IPS-18c (cell line): ENCODE results near the gene RIIAD1.
"Not testable (repeated sequence)": the region's sequence is repeated elsewhere in the genome, so short reads cannot be mapped to it uniquely, and the experiment has no call there.

Experiments
- H3K4me3 ChIP-seq: 2 replicates; pipeline ENCODE4 v1.7.0; 2013; ENCODE audit warnings: low read depth, mild to moderate bottlenecking, low read length, moderate library complexity; ENCODE audit not compliant: insufficient read depth
- H3K9me3 ChIP-seq: one replicate; pipeline ENCODE4 v1.6.1; 2013; ENCODE audit warnings: mild to moderate bottlenecking, low read length, moderate library complexity; ENCODE audit not compliant: control insufficient read depth, insufficient read depth

The RIIAD1 gene

GRCh38 chr1:151762941-151763921 lies 41.9 kb downstream of the RIIAD1 start, which contains the start of gene MRPL9:
TSS of gene MRPL9 (minus strand) at chr1:151763496. CDS start at chr1:151763479, 17 bp downstream.
- Histone ChIP-seq H3K4me3 (peak within 1 kb of the TSS; percentile 81), H3K9me3 (peaks cover 2% of the 10 kb centered on the region)

- H3K9me3 ChIP-seq = peaks cover 2% of the 10 kb centered on the region
- peak overlapping the region; percentile 81 for H3K4me3 ChIP-seq
Measured at GRCh38 chr1:151763990-151764389, 42.7 kb downstream of the RIIAD1 start.

- not testable (repeated sequence) for H3K4me3 ChIP-seq
Measured at GRCh38 chr1:151768351-151769066, 47.2 kb downstream of the RIIAD1 start.

GRCh38 chr1:151769270-151769669 lies 47.9 kb downstream of the RIIAD1 start:
- H3K4me3 ChIP-seq, H3K9me3 ChIP-seq: not testable (repeated sequence)

More at GRCh38 chr1:151768351-151769066, 47.2 kb downstream of the RIIAD1 start:
- not testable (repeated sequence) for H3K9me3 ChIP-seq

GRCh38 chr1:151773702-151774101 lies 52.4 kb downstream of the RIIAD1 start:
- Histone ChIP-seq H3K4me3 (no peak overlapping the region), H3K9me3 (no peaks in the 10 kb centered on the region)

GRCh38 chr1:151774256-151774922 lies 53.1 kb downstream of the RIIAD1 start:
- Histone ChIP-seq H3K9me3 (no peaks in the 10 kb centered on the region), H3K4me3 (no peak overlapping the region)

GRCh38 chr1:151775894-151776664 lies 54.8 kb downstream of the RIIAD1 start:
- Histone ChIP-seq H3K4me3 (no peak overlapping the region), H3K9me3 (no peaks in the 10 kb centered on the region)

GRCh38 chr1:151776665-151777062 lies 55.3 kb downstream of the RIIAD1 start:
- H3K4me3 ChIP-seq = no peak overlapping the region
- H3K9me3 ChIP-seq = no peaks in the 10 kb centered on the region

GRCh38 chr1:151777317-151777716 lies 56.0 kb downstream of the RIIAD1 start:
- Histone ChIP-seq H3K4me3 (no peak overlapping the region), H3K9me3 (no peaks in the 10 kb centered on the region)
